ENCODE results near the gene NUP50.

NUP50 gene

GRCh38 chr22:45224988-45225731 lies 61.4 kb downstream of the NUP50 start:
- Histone ChIP-seq H3K36me3 (ENCODE audit: low read depth) (0 out of 2 replicates have a peak, but pooled peaks cover 5% of the 10 kb centered on the region), H3K9me3 (ENCODE audit: severe bottlenecking) (no peaks in the 10 kb centered on the region), H3K4me3 (ENCODE audit: severe bottlenecking) (no peak overlapping the region), H3K4me1 (ENCODE audit: insufficient read depth, poor library complexity, severe bottlenecking) (peaks cover under 1% of the 10 kb centered on the region), H3K27me3 (ENCODE audit: insufficient read depth, poor library complexity, severe bottlenecking) (no peaks in the 10 kb centered on the region), H3K27ac (ENCODE audit: poor library complexity, severe bottlenecking) (no peak overlapping the region)
- no peak for TF ChIP-seq CTCF (IDR thresholded peaks at IDR 0.05; ENCODE audit: poor library complexity, severe bottlenecking)
- ATAC-seq (ENCODE audit: low read depth): no peak
- peak; percentile 26 for DNase-seq (ENCODE audit: low spot score)

DNA sequence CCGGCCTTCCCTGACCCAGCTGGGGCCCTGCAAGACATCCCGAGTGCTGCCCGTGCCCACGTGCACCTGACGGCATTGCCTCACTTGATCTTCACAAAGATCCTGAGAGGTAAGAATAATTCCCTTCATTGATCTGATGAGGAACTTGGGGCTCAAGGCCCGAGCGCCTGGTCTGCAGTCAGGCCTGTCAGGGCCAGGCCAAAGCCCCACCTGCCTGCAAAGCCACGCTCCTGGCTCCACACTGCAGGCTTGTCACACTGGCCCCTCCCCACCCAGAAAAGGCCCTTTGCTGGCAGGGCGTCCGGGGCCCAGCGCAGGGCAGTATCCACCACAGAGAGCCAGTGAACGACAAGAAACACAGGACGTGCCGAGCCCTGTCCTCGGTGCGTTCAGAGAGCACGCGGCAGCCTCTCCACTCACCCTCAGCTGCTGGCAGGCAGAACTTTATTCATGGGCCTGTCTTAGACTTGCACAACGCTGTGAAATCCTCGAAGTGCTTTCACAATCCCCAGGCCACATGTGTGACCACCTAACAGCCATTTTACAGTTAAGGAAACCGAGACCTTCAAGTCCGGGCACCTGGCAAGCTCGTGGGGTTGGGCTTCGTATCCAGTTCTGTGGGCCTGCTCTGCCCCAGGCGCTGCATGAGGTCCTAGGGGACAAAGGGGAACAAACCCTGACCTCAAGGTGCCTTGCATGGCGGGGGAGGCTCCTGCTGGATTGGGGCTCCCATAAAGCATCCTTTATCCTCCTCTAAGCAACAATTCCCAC lies 62.2 kb downstream of the NUP50 start:
- H3K4me3 ChIP-seq (ENCODE audit: severe bottlenecking): no peak overlapping the region
- H3K36me3 ChIP-seq (ENCODE audit: low read depth): 0 out of 2 replicates have a peak, but pooled peaks cover 5% of the 10 kb centered on the region
- no peaks in the 10 kb centered on the region for H3K27me3 ChIP-seq (ENCODE audit: insufficient read depth, poor library complexity, severe bottlenecking)
- DNase-seq (ENCODE audit: low spot score): no peak
- TF ChIP-seq CTCF (IDR thresholded peaks at IDR 0.05; ENCODE audit: poor library complexity, severe bottlenecking): no peak
- 0 out of 3 replicates have a peak, but pooled peaks have one; percentile 13 for ATAC-seq (ENCODE audit: low read depth)
- H3K27ac ChIP-seq (ENCODE audit: poor library complexity, severe bottlenecking): peak overlapping the region; percentile 31
- no peaks in the 10 kb centered on the region for H3K9me3 ChIP-seq (ENCODE audit: severe bottlenecking)
- H3K4me1 ChIP-seq (ENCODE audit: insufficient read depth, poor library complexity, severe bottlenecking): peaks cover 8% of the 10 kb centered on the region

GRCh38 chr22:45226503-45227186 lies 62.9 kb downstream of the NUP50 start:
- Histone ChIP-seq H3K4me3 (ENCODE audit: severe bottlenecking) (no peak overlapping the region), H3K4me1 (ENCODE audit: insufficient read depth, poor library complexity, severe bottlenecking) (peaks cover 15% of the 10 kb centered on the region), H3K36me3 (ENCODE audit: low read depth) (0 out of 2 replicates have a peak, but pooled peaks cover 5% of the 10 kb centered on the region), H3K27ac (ENCODE audit: poor library complexity, severe bottlenecking) (peak overlapping the region; percentile 31), H3K9me3 (ENCODE audit: severe bottlenecking) (no peaks in the 10 kb centered on the region), H3K27me3 (ENCODE audit: insufficient read depth, poor library complexity, severe bottlenecking) (no peaks in the 10 kb centered on the region)
- no peak for TF ChIP-seq CTCF (IDR thresholded peaks at IDR 0.05; ENCODE audit: poor library complexity, severe bottlenecking)
- DNase-seq (ENCODE audit: low spot score): peak; percentile 61
- ATAC-seq (ENCODE audit: low read depth): peak; percentile 57

- H3K4me3 ChIP-seq (ENCODE audit: severe bottlenecking): no peak overlapping the region
- H3K27ac ChIP-seq (ENCODE audit: poor library complexity, severe bottlenecking): no peak overlapping the region
- H3K9me3 ChIP-seq (ENCODE audit: severe bottlenecking): no peaks in the 10 kb centered on the region
- DNase-seq (ENCODE audit: low spot score) (no peak), ATAC-seq (ENCODE audit: low read depth) (no peak)
- no peak for TF ChIP-seq CTCF (IDR thresholded peaks at IDR 0.05; ENCODE audit: poor library complexity, severe bottlenecking)
- H3K4me1 ChIP-seq (ENCODE audit: insufficient read depth, poor library complexity, severe bottlenecking): peaks cover 18% of the 10 kb centered on the region
- H3K36me3 ChIP-seq (ENCODE audit: low read depth): 0 out of 2 replicates have a peak, but pooled peaks cover 5% of the 10 kb centered on the region
- no peaks in the 10 kb centered on the region for H3K27me3 ChIP-seq (ENCODE audit: insufficient read depth, poor library complexity, severe bottlenecking)
These were observed 64.1 kb downstream of the NUP50 start for GRCh38 chr22:45227645-45228400.
